ENCODE measurements around the gene RAX.

RAX gene

GRCh38 chr18:59272891-59273758, at the start of gene RAX:
TSS of gene RAX (minus strand) at chr18:59273454. CDS start at chr18:59273206, 248 bp downstream.
- DNase-seq (ENCODE audit: low spot score): no peak

GRCh38 chr18:59318460-59319050, 45.3 kb upstream of the RAX start, which contains the start of gene CPLX4:
TSS of gene CPLX4 (minus strand) at chr18:59318649. CDS start at chr18:59318462, 187 bp downstream.
- no peak for DNase-seq (ENCODE audit: low spot score)

GRCh38 chr18:59311631-59312030, 38.4 kb upstream of the RAX start:
- DNase-seq (ENCODE audit: low spot score): peak; percentile 5

GRCh38 chr18:59308938-59309260, 35.6 kb upstream of the RAX start:
- DNase-seq (ENCODE audit: low spot score): no peak

- peak; percentile 70 for DNase-seq (ENCODE audit: low spot score)
Measured at GRCh38 chr18:59308248-59308937, 35.1 kb upstream of the RAX start.

GRCh38 chr18:59306640-59307039, 33.4 kb upstream of the RAX start:
- DNase-seq (ENCODE audit: low spot score): no peak

GRCh38 chr18:59305295-59305694, 32.0 kb upstream of the RAX start:
- no peak for DNase-seq (ENCODE audit: low spot score)

GRCh38 chr18:59303656-59304195, 30.5 kb upstream of the RAX start:
- no peak for DNase-seq (ENCODE audit: low spot score)

- DNase-seq (ENCODE audit: low spot score): no peak
Measured at GRCh38 chr18:59303006-59303405, 29.8 kb upstream of the RAX start.

GRCh38 chr18:59301929-59302328, 28.7 kb upstream of the RAX start:
- DNase-seq (ENCODE audit: low spot score): no peak

- DNase-seq (ENCODE audit: low spot score): no peak
Measured at GRCh38 chr18:59300676-59301285, 27.5 kb upstream of the RAX start.

GRCh38 chr18:59298871-59299270, 25.6 kb upstream of the RAX start:
- DNase-seq (ENCODE audit: low spot score): no peak

GRCh38 chr18:59293317-59293716, 20.1 kb upstream of the RAX start:
- DNase-seq (ENCODE audit: low spot score): no peak

GRCh38 chr18:59286341-59286740, 13.1 kb upstream of the RAX start:
- no peak for DNase-seq (ENCODE audit: low spot score)

- DNase-seq (ENCODE audit: low spot score): no peak
Measured at GRCh38 chr18:59282341-59282740, 9.1 kb upstream of the RAX start.

GRCh38 chr18:59279722-59280121, 6.5 kb upstream of the RAX start:
- no peak for DNase-seq (ENCODE audit: low spot score)

GRCh38 chr18:59279193-59279592, 5.9 kb upstream of the RAX start:
- no peak for DNase-seq (ENCODE audit: low spot score)

- DNase-seq (ENCODE audit: low spot score): no peak
Measured at GRCh38 chr18:59278793-59279192, 5.5 kb upstream of the RAX start.

- no peak for DNase-seq (ENCODE audit: low spot score)
Measured at GRCh38 chr18:59276047-59276446, 2.8 kb upstream of the RAX start.

GRCh38 chr18:59275406-59275949, 2.2 kb upstream of the RAX start:
- DNase-seq (ENCODE audit: low spot score): no peak

- no peak for DNase-seq (ENCODE audit: low spot score)
Measured at GRCh38 chr18:59274533-59274928, 1.3 kb upstream of the RAX start.

Measured in LoVo (cell line).